Effector memory CD8-positive, alpha-beta T cell (primary cell): ENCODE results near the gene TBC1D22A.

ENCODE experiments used
- ATAC-seq: fragments of 150-1000 bp; cut with Tn5 transposase; replicated peaks from 2 replicates; pipeline ENCODE4 v1.10.0; 2021; ENCODE audit warnings: mild to moderate bottlenecking, moderate library complexity
- DNase-seq, 3 experiments: peaks; one replicate each; pipeline ENCODE4 v3.0.0; 2021
- H3K27ac Mint-ChIP-seq, 2 donors: one replicate each; pipeline ENCODE4 v1.8.0; 2022; ENCODE audit warnings: mild to moderate bottlenecking in 2 of 2, mixed read lengths in 2 of 2, moderate library complexity in 2 of 2
- H3K27me3 Mint-ChIP-seq, 2 donors: one replicate each; pipeline ENCODE4 v1.8.0; 2022; ENCODE audit warnings: mixed read lengths in 2 of 2
- H3K36me3 Mint-ChIP-seq: one replicate; pipeline ENCODE4 v1.8.0; 2022; ENCODE audit warnings: mild to moderate bottlenecking, moderate library complexity, mixed read lengths; ENCODE audit not compliant: insufficient read depth
- H3K4me1 Mint-ChIP-seq, 2 donors: one replicate each; pipeline ENCODE4 v1.8.0; 2022; ENCODE audit warnings: low read depth in 2 of 2, mixed read lengths in 2 of 2
- H3K4me3 Mint-ChIP-seq, 2 donors: one replicate each; pipeline ENCODE4 v1.8.0; 2022; ENCODE audit warnings: mild to moderate bottlenecking in 2 of 2, mixed read lengths in 2 of 2, moderate library complexity in 2 of 2
- H3K9me3 Mint-ChIP-seq, 2 donors: one replicate each; pipeline ENCODE4 v1.8.0; 2022; ENCODE audit warnings: mixed read lengths in 2 of 2

TBC1D22A gene

DNA sequence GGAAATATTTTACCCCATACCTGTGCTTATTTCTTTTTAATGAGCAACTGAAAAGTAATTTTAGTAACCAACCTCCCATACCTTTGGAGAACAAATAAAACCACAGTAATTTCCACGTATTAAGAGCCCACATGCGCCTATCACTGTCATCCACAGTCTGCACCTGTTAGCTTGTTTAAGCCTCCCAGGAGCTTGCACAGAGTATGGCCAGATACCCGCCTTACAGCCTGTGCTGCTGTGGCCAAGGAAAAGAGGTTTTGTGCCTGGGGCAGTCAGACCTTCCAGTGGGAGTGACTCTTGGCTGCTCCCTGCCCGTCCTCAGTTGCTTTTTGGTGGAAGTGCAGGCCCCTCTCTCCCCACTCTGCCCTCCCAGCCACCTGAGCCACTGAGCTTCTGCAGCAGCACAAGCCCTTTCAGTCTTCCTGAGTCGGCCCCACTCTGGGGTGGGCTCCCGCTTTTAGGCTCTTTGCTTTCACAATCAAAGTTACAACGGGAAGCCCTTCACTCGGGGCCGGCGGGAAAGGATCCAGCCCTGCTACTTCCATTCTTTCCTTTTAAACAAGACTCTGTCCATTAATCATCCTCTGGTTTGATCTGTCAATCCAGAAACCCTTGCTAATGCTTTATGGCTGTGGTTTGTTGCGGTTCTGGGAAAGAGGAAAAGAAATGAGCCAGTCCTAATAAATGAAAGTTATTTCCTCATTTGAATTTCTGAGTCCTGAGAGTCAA lies 308.8 kb downstream of the TBC1D22A start:
- H3K27me3 Mint-ChIP-seq, result no peaks in the 10 kb centered on the region
- DNase-seq (no peak), ATAC-seq (no peak)
- no peak overlapping the region for H3K4me3 Mint-ChIP-seq
- peaks cover 8% of the 10 kb centered on the region for H3K36me3 Mint-ChIP-seq
- peaks cover 15 to 19% of the 10 kb centered on the region in 2 donors for H3K4me1 Mint-ChIP-seq
- no peaks in the 10 kb centered on the region for H3K9me3 Mint-ChIP-seq
- no peak overlapping the region for H3K27ac Mint-ChIP-seq

- Mint-ChIP-seq H3K4me1 (peaks cover 15 to 19% of the 10 kb centered on the region in 2 donors), H3K27me3 (no peaks in the 10 kb centered on the region), H3K9me3 (no peaks in the 10 kb centered on the region), H3K27ac (no peak overlapping the region), H3K36me3 (peaks cover 5% of the 10 kb centered on the region), H3K4me3 (no peak overlapping the region)
- DNase-seq (no peak), ATAC-seq (no peak)
Measured at GRCh38 chr22:47071807-47072641, 309.6 kb downstream of the TBC1D22A start.

- H3K36me3 Mint-ChIP-seq, result peaks cover 5% of the 10 kb centered on the region
- H3K4me1 Mint-ChIP-seq, result peaks cover 14 to 20% of the 10 kb centered on the region in 2 donors
- no peak for ATAC-seq
- DNase-seq, result no peak
- no peak overlapping the region for H3K4me3 Mint-ChIP-seq
- no peaks in the 10 kb centered on the region for H3K27me3 Mint-ChIP-seq
- H3K27ac Mint-ChIP-seq, result no peak overlapping the region
- H3K9me3 Mint-ChIP-seq, result no peaks in the 10 kb centered on the region
Measured at GRCh38 chr22:47072642-47072967, 310.2 kb downstream of the TBC1D22A start.

GRCh38 chr22:47073075-47073474 lies 310.6 kb downstream of the TBC1D22A start:
- DNase-seq (no peak), ATAC-seq (no peak)
- H3K4me3 Mint-ChIP-seq, result no peak overlapping the region
- H3K27me3 Mint-ChIP-seq, result no peaks in the 10 kb centered on the region
- H3K36me3 Mint-ChIP-seq, result peaks cover 5% of the 10 kb centered on the region
- H3K27ac Mint-ChIP-seq, result no peak overlapping the region
- no peaks in the 10 kb centered on the region for H3K9me3 Mint-ChIP-seq
- peaks cover 16 to 21% of the 10 kb centered on the region in 2 donors for H3K4me1 Mint-ChIP-seq

GRCh38 chr22:47074105-47074504 lies 311.7 kb downstream of the TBC1D22A start:
- Mint-ChIP-seq H3K27ac (no peak overlapping the region), H3K9me3 (no peaks in the 10 kb centered on the region), H3K36me3 (peaks cover 5% of the 10 kb centered on the region), H3K4me1 (peaks cover 14 to 17% of the 10 kb centered on the region in 2 donors), H3K4me3 (no peak overlapping the region), H3K27me3 (no peaks in the 10 kb centered on the region)
- DNase-seq (no peak), ATAC-seq (no peak)

GRCh38 chr22:47075568-47075967 lies 313.1 kb downstream of the TBC1D22A start:
- H3K27me3 Mint-ChIP-seq, result no peaks in the 10 kb centered on the region
- ATAC-seq (no peak), DNase-seq (no peak)
- no peak overlapping the region for H3K4me3 Mint-ChIP-seq
- H3K4me1 Mint-ChIP-seq, result peaks cover 8 to 9% of the 10 kb centered on the region in 2 donors
- no peak overlapping the region for H3K27ac Mint-ChIP-seq
- H3K36me3 Mint-ChIP-seq, result peaks cover 5% of the 10 kb centered on the region
- no peaks in the 10 kb centered on the region for H3K9me3 Mint-ChIP-seq

DNA sequence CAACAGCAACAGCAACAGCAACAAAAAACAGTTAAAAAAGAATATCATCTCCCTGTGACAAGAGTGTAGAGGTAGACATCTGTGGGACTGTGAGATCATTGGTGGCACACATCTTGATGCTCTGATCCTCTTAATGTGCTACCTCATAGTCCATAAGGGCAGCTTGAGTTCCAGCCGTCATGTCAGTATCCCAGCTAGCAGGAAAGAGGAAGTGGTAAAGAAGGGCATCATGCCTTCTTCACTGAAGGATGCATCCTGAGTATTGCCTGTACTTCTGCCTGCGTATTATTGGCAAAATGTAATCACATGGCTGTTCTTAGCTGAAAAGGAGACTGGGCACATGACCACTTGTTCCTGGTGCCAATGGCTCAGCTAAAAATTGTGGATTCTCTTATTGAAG lies 314.3 kb downstream of the TBC1D22A start:
- H3K27me3 Mint-ChIP-seq, result no peaks in the 10 kb centered on the region
- peaks cover 8 to 9% of the 10 kb centered on the region in 2 donors for H3K4me1 Mint-ChIP-seq
- no peaks in the 10 kb centered on the region for H3K9me3 Mint-ChIP-seq
- ATAC-seq (no peak), DNase-seq (no peak)
- no peak overlapping the region for H3K4me3 Mint-ChIP-seq
- peaks cover 5% of the 10 kb centered on the region for H3K36me3 Mint-ChIP-seq
- H3K27ac Mint-ChIP-seq, result no peak overlapping the region

- H3K4me1 Mint-ChIP-seq, result peaks cover 8 to 9% of the 10 kb centered on the region in 2 donors
- H3K4me3 Mint-ChIP-seq, result no peak overlapping the region
Measured at GRCh38 chr22:47080100-47080499, 317.6 kb downstream of the TBC1D22A start.

GRCh38 chr22:47082505-47082904 lies 320.1 kb downstream of the TBC1D22A start:
- Mint-ChIP-seq H3K4me3 (no peak overlapping the region), H3K9me3 (no peaks in the 10 kb centered on the region), H3K4me1 (peaks cover 12 to 14% of the 10 kb centered on the region in 2 donors), H3K27ac (no peak overlapping the region), H3K36me3 (no peaks in the 10 kb centered on the region), H3K27me3 (no peaks in the 10 kb centered on the region)
- DNase-seq (no peak), ATAC-seq (no peak)

More at GRCh38 chr22:47080100-47080499, 317.6 kb downstream of the TBC1D22A start:
- H3K36me3 Mint-ChIP-seq, result no peaks in the 10 kb centered on the region
- ATAC-seq (no peak), DNase-seq (no peak)
- no peaks in the 10 kb centered on the region for H3K27me3 Mint-ChIP-seq
- H3K27ac Mint-ChIP-seq, result no peak overlapping the region
- H3K9me3 Mint-ChIP-seq, result no peaks in the 10 kb centered on the region

DNA sequence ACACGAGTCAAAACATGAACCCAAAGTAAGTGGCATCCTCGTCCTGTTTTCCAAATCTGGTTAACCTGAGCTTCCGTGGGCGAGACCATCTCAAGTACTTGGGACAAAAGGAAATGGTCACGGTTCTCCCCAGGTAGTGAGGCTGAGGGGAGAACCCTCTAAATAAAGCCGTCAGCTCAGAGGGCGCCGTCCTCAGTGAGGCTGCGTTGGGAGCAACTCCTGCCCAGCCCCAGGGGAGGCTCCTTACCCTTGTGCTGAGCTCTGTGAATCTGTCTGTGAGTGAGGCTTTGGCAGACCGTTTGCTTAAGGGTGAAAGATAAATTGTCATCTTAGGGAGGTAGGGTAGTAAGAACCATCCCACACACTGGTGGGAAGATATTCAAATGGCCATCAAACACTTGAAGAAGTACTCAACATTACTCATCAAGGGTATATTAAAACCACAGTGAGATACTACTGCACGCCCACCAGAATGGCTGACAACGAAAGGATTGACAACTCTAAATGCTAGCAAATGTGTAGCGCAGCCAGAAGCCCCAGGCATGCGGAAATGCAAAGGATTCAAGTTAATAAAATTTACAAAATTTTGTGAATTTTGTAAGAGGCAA lies 321.0 kb downstream of the TBC1D22A start:
- no peaks in the 10 kb centered on the region for H3K9me3 Mint-ChIP-seq
- H3K4me3 Mint-ChIP-seq, result no peak overlapping the region
- H3K36me3 Mint-ChIP-seq, result no peaks in the 10 kb centered on the region

DNA sequence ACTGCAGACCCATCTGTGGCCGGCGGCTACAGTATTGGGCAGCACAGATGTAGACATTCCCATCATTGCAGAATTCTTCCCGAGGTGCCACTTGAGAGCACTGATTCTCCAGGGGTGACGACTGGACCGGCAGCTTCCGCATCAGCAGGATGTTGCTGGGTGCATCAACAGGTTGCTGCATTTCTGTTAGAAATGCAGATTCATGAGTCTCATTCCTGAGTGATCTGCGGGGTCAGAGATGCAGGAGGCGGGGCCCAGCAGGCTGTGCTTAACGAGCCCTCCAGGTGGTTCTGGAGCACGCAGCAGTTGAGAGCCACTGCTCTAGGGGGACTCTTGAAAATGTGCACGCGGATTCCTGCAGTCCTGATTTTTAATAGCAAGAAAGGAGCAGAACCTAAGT lies 321.8 kb downstream of the TBC1D22A start:
- H3K9me3 Mint-ChIP-seq, result no peaks in the 10 kb centered on the region
- no peak for ATAC-seq
- no peak overlapping the region for H3K27ac Mint-ChIP-seq
- H3K36me3 Mint-ChIP-seq, result no peaks in the 10 kb centered on the region
- DNase-seq, result no peak
- no peaks in the 10 kb centered on the region for H3K27me3 Mint-ChIP-seq
- peaks cover 18 to 22% of the 10 kb centered on the region in 2 donors for H3K4me1 Mint-ChIP-seq
- no peak overlapping the region for H3K4me3 Mint-ChIP-seq

More for the DNA sequence above, 321.0 kb downstream of the TBC1D22A start:
- Mint-ChIP-seq H3K4me1 (peaks cover 11 to 14% of the 10 kb centered on the region in 2 donors), H3K27me3 (no peaks in the 10 kb centered on the region), H3K27ac (no peak overlapping the region)
- ATAC-seq (no peak), DNase-seq (no peak)

DNA sequence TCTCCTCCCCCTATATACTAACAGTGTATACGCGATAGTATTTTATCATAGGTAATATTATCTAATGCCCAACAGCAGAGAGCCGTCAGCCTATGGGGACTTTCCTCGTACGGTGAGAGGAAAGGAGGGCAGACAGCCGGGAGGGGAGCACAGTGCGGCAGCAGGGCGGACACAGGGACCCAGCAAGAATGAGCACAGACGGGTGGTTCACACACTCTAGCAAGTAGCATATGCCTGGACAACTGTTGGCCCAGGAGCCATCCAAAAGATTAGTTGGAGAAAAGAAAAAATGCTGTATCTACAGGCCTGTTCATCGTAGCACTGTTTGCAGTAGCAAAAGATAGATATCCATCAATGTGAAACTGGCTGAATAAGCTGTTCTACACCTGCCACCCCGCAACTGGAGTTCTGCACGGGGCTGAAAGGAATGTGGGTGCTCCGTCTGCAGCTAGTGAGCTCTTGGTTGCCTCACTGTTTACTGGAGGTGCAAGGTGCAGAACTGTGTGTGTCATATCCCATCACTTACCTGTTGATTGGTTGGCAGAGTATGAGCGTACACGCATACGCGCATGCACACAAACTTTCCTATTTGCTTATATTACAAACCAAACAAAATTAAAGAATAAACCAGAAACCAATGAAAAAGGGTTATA lies 324.3 kb downstream of the TBC1D22A start:
- Mint-ChIP-seq H3K36me3 (no peaks in the 10 kb centered on the region), H3K9me3 (no peaks in the 10 kb centered on the region), H3K4me1 (peaks cover 40 to 43% of the 10 kb centered on the region in 2 donors), H3K4me3 (no peak overlapping the region), H3K27ac (no peak overlapping the region), H3K27me3 (no peaks in the 10 kb centered on the region)
- DNase-seq, result no peak
- no peak for ATAC-seq

DNA sequence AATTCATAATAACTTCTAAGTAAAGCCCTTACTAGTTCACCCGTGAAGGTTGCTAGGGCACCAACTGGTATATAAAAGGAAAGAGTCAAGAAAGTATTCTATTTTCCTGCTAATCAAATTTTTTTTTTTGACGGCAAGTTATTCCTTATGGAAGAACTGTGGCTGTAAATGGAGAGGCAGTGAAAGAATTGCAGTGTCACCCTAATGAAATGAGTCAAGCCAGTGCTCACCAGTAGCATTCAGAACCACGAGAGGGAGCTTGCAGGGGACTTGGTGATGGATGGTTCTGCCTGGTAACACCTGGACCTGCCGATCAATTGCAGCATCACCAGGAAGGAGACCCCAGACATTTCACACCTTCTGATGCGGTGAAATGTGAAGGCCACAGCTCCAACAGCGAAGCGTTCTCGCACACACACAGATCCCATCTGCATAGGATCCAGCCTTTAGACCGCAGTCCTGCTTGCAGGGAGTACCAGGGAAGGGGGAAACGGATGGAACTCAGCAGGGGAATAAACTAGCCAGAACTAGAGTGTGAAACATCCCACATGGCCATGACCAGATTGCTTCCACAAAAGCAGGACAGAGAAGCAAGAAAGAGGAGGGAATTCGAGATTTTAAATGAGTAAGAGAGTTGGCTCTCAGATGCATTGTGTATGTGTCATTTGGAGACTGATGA lies 326.2 kb downstream of the TBC1D22A start:
- H3K4me3 Mint-ChIP-seq, result peak overlapping the region; percentile 80 to 83
- no peaks in the 10 kb centered on the region for H3K36me3 Mint-ChIP-seq
- no peaks in the 10 kb centered on the region for H3K9me3 Mint-ChIP-seq
- no peaks in the 10 kb centered on the region for H3K27me3 Mint-ChIP-seq
- DNase-seq (no peak), ATAC-seq (no peak)
- H3K4me1 Mint-ChIP-seq, result peaks cover 49 to 52% of the 10 kb centered on the region in 2 donors
- peak overlapping the region in 1 of 2 donors; percentile 74 for H3K27ac Mint-ChIP-seq
